ENCODE data around the gene PHC3.
"Not testable (repeated sequence)": the region's sequence is repeated elsewhere in the genome, so short reads cannot be mapped to it uniquely, and the experiment has no call there.

DNA sequence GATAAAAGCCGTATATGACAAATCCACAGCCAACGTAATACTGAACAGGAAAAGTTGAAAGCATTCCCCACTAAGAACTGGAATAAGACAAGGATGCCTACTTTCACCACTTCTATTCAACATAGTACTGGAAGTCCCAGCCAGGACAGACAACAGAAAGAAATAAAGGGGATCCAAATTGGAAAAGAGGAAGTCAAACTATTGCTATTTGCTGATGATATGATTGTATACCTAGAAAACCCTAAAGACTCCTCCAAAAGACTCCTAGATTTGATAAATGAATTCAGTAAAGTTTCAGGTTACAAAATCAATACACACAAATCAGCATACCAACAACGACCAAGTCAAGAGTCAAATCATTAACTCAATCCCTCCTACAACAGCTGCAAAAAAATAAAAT lies 14.2 kb upstream of the PHC3 start:
- TF ChIP-seq, protein P1, sequence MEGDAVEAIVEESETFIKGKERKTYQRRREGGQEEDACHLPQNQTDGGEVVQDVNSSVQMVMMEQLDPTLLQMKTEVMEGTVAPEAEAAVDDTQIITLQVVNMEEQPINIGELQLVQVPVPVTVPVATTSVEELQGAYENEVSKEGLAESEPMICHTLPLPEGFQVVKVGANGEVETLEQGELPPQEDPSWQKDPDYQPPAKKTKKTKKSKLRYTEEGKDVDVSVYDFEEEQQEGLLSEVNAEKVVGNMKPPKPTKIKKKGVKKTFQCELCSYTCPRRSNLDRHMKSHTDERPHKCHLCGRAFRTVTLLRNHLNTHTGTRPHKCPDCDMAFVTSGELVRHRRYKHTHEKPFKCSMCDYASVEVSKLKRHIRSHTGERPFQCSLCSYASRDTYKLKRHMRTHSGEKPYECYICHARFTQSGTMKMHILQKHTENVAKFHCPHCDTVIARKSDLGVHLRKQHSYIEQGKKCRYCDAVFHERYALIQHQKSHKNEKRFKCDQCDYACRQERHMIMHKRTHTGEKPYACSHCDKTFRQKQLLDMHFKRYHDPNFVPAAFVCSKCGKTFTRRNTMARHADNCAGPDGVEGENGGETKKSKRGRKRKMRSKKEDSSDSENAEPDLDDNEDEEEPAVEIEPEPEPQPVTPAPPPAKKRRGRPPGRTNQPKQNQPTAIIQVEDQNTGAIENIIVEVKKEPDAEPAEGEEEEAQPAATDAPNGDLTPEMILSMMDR (conservative IDR thresholded peaks at IDR 0.05; ENCODE audit: low read depth, low read length): not testable (repeated sequence)
- not testable (repeated sequence) for TF ChIP-seq EZH2 (IDR thresholded peaks at IDR 0.05; ENCODE audit: borderline replicate concordance, low read depth, low read length, poor library complexity, severe bottlenecking)
